DMS153 treated with DMSO at 0.1 percent for 48 hours (cell line): Measurements from ENCODE around the gene PPP1R14B.

ENCODE experiments used
- DNase-seq: peaks from one replicate; lab custom pipeline; 2025; ENCODE audit not compliant: unreplicated experiment; lab: John Stamatoyannopoulos, UW

Gene PPP1R14B

DNA sequence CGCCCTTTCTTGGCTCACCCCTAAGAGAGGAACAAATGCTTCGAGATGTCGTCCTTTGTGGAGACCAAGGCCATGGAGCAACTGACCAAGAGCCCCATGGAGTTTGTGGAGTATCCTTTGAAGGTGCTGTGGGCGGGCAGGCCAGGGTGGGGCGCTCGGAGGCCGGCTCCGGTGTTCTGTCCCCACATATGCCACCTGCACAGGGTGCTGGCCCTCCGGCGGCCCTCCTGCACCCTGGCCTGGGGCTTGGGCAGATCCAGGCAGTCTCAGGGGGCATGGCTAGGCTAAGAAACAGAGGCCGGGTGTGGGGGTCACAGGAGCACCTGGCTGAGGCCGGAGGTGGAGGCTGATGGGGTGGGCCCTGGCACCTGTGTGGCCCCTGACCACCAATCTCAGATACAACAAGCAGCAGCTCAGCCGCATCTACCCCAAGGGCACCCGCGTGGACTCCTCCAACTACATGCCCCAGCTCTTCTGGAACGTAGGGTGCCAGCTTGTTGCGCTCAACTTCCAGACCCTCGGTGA lies 14.9 kb upstream of the PPP1R14B start:
- no peak for DNase-seq

DNA sequence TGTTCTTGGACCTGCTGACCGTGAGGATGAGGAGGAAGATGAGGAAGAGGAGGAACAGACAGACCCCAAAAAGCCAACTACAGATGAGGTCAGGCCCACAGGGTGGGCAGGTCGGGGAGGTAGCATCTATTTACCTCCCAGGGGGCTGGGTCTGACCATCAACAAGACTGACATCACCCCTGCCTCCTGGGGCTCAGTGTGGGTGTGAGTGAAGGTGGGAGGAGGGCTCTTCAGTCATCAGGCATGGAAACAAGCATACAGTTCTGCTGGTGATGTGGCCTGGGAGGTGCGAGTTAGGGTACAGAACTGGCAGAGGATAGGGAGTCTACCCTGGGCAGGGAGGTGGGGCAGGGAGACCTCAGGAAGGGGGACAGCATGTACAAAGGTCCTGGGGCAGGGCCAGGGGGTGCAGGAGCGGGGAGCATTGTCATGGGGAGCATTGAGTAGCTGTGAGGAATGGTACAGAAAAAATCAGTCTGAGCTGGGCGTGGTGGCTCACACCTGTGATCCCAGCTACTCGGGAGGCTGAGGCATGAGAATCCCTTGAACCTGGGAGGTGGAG lies 13.5 kb upstream of the PPP1R14B start:
- DNase-seq: no peak

DNA sequence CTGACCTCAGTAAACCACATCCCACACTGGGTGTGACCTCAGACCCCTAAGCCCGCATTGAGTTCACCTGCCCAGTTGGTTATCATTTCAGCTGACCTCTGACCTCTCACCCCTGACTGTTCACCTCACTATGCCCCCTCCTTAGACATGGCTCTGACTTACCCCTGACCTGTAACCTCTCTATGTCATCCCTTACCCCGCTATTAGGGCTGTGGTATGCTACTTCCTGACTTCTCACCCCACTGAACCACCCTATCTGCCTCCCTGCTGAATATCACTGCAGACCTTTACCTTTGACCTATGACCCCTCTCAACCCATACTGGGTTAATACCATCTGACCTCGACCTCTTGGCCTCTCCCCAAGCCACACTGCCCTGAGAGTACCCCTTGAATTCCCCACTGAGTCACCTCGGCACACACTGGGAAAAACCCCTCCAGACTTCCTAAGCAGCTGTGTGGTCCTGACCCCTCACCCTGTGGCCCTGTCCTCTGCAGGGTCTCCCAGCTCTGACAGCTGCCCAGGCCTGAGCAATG lies 12.9 kb upstream of the PPP1R14B start:
- DNase-seq: no peak

DNA sequence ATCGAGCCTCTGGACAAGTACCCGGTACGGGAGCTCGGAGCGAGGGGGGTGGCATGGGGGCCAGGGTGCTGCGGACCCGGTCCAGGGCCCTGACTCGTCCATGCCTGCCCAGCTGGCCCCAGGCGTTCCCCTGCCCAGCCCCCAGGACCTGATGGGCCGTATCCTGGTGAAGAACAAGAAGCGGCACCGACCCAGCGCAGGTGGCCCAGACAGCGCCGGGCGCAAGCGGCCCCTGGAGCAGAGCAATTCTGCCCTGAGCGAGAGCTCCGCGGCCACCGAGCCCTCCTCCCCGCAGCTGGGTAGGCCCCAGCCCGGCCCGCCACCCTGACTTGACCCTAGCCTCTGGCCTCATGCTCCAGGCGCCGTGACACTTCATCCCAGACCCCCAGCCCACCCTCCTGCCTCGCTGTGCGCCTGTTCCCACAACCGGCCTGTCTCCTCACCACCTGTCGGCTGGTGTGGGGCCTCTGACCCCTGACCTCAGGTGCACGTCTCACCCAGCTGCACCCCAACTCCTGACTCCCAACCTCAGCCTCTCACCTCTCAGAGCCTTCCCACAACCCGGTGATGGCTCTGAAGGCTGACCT lies 12.3 kb upstream of the PPP1R14B start:
- DNase-seq: no peak

DNA sequence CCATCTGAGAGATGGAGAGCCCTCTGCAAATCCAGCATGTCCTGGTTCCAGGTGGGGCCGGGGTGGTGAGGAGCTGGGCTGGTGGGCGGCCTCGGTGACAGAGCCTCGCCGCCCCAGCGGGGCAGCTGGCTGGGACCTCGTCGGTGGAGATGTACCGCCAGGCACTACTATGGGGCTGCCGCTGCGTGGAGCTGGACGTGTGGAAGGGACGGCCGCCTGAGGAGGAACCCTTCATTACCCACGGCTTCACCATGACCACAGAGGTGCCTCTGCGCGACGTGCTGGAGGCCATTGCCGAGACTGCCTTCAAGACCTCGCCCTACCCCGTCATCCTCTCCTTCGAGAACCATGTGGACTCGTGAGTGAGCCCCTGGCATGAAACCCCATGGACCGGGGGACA lies 11.6 kb upstream of the PPP1R14B start:
- DNase-seq: no peak

DNA sequence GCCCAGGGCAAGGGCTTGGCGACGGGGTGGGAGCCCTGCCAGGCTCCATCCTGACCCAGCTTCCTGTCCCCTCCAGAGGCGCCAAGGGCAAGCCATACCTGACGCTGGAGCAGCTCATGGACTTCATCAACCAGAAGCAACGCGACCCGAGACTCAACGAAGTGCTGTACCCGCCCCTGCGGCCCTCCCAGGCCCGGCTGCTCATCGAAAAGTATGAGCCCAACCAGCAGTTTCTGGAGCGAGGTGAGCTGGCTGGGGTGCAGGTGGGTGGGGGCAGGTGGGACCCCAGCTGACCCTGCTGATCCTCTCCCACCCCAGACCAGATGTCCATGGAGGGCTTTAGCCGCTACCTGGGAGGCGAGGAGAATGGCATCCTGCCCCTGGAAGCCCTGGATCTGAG lies 9.6 kb upstream of the PPP1R14B start:
- no peak for DNase-seq

DNA sequence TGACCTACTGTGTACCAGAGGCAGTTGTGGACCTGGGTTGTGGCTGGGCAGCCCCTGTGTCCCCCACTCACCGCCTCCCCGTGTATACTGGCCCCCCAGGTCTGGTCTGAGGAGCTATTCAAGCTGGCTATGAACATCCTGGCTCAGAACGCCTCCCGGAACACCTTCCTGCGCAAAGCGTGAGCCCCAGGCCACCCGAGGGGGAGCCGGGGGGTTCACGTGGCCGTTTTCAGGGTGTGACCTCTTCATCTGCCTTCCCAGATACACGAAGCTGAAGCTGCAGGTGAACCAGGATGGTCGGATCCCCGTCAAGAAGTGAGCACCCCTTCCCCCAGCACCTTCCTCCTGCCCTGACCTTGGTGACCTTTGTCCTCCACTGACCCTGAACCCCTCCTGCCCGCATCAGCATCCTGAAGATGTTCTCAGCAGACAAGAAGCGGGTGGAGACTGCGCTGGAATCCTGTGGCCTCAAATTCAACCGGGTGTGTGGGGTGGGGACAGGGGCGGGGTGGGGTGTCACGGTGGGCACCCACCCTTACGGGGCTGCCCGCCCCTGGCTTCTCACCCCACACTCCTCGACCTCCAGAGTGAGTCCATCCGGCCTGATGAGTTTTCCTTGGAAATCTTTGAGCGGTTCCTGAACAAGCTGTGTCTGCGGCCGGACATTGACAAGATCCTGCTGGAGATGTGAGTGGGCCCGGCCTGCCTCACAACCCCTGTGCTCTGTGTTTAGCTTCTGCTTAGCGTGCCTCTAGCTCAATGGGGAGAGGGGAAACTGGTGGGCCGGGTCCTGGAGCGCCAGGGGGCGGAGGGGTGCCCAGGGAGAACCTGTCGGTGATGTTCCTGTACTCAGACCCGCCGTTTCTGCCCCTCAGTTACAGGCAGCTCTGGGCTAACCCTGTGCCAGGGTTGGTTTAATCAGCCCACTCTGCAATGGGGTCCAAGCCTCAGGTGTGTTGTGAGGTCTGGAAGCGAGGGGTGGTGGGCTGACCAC lies 8.7 kb upstream of the PPP1R14B start:
- DNase-seq: no peak

DNA sequence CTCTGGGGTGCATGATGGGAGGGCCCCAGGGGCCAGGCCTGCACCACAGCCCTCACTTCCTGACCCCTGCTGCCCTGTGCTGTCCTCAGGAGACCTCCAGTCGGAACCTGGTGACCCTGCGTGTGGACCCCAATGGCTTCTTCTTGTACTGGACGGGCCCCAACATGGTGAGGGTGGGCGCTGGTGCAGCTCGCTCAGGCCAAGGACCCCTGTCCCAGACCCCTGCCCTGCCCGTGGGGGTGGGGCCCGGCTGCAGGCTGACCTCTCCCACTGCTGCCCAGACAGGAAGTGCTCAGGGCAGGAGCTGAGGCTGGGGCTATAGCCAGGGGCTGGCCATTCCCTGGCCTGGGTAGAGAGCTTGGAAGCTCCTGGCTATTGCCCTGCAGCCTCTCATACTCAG lies 7.6 kb upstream of the PPP1R14B start:
- no peak for DNase-seq

DNA sequence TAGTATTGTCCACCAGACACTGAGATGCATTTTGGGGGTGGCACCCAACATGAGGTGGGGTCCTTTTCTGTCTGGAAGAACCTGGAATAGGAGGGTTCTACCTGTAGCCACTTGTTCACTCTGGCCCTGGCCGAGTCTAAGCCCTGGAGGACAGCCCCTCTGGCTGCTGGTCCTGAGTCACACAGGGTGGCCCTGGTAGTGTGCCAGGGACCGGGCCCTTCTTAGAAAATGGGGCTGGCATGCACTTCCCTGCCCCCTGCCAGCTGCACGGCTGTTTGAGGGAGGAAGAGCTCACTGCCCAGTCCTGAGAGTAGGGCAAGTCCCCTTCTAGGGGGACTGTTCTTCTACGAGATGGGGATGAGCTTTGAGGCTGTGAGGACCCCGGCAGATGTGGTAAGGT lies 6.7 kb upstream of the PPP1R14B start:
- DNase-seq: no peak

DNA sequence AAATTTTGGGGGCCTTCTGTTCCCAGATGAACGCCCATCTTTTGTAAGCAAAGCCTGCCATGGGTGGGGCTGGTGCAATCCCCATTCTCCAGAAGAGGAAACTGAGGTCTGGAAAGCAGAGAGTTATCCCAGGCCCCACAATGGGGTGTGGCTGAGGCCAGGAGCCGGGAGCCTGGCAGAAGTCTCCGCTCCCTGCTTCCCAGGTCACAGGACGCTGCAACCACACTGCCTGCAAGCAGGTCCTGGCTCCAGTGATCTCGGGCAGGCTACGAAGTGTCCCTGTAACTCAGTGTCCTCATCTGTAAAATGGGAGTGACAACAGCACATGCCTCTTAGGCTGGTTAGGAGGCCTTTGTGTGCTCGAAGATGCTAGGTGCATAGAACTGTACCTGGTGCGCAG lies 6.3 kb upstream of the PPP1R14B start:
- DNase-seq: no peak

DNA sequence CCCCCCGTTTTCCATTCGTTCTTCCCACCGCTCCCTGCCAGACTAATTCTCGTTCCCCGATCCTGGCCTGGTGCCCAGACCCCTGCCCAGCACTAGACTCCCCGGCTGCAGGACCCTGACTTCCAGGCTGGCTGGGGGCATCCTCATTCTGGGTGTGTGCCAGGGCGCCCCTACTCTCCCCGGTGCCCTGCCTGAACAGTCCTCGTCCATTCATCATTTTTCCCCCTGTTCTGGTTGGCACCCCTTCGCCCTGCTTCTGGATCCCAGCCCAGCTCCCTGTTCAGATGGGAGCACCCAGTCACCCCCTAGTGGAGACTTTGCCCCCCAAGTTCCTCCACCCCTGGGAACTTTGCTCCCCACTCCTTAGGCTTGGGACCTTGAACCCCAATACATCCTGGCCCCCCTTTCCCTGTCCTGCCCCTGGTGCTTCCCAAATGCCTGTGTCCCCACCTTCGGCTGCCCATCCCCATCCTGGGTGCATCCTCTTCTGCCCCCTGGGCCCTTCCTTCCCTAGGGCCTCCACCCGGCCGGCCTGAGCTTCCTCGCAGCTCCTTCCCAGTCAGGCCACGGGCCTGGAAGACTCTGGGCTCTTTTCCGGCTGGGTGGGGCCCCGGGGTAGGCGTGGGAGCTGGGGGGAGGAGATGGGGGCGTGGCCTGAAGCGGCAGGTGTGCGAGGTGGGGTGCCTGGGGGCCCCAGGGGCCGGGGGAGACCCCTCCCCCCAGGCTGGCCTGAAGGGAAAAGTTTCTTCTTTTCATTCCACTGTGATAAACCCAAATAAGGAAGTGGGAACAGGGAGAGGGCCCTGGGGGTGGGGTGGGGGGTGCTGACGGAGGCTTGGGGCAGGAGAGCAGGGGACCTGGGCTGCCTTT lies 5.5 kb upstream of the PPP1R14B start:
- DNase-seq: no peak

DNA sequence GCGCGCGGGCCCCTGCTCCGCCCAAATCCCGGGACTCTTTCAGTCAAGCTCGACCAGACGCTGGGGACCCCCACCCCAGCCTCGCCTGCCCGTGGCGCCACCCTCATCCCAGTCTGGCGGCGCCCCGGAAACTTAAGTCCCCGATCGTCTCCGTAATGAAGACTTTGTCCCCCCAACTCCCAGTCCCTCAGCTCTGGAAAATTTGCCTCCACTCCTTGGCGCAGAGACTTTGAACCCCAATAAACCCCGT lies 4.9 kb upstream of the PPP1R14B start:
- no peak for DNase-seq

DNA sequence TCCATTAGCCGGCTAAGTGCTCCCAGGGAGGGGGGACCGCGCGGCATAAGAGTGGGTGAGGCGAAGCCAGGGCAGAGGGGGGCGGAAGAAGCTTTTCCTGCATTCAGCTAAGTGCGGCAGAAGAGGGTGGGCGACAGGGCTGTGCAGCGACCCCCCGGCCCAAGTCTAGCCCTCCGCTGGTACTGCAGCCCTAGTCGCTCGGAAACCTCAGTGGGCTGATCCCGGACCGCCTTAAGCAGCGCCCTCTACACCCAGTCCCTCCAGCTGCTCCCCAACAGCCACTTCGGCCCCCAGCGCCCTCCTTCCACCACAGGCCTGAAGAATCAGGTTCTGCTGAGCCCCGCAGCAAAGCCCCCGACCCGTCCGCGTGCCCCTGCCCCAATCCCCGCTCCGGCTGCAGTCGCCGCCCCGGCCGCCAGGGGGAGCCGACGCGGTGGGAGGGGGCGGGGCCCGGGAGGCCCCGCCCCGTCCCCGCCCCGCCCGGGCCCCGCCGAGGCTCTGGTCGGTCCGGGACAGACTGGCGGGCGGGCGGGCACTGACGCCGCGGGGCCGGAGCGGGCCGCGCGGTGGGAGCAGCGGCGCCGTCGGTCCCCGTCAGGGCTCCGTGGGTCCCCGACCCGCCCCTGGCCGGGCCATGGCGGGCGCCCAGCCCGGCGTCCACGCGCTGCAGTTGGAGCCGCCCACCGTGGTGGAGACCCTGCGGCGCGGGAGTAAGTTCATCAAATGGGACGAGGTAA lies 4.4 kb upstream of the PPP1R14B start, which contains the start of gene PLCB3:
TSS of gene PLCB3 (plus strand) at position 515 of the 737 bp plus-strand sequence. CDS start at position 635, 120 bp downstream.
- no peak for DNase-seq

DNA sequence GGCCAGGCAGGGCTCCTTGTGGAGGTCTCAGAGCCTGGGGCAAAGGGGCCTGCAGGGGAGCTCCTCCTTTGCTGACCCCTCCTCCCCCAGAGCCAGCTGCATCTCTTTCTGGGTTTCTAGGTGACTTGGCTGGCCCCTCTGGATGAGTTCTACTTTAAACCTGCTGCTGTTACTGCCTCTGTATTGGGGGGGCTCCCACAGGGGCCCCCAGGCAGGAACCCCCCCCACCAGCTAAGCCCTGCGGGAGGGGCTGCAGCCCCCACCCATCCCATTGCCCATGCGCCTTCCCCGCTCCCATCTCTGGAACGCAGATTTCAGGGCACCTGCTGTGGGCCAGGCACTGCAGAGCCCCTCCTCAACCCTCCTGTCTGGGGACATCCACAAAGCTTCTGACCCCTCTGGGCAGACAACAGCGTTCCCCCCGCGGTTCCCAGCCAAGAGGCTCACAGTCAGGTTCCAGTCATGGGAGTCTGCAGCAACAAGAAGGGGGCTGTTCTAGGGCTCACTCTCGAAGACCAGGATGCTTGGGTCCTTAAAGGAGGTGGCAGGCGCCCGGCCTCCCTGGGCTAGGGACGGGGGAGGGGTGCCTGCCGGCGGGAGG lies 3.8 kb upstream of the PPP1R14B start:
- DNase-seq: no peak

DNA sequence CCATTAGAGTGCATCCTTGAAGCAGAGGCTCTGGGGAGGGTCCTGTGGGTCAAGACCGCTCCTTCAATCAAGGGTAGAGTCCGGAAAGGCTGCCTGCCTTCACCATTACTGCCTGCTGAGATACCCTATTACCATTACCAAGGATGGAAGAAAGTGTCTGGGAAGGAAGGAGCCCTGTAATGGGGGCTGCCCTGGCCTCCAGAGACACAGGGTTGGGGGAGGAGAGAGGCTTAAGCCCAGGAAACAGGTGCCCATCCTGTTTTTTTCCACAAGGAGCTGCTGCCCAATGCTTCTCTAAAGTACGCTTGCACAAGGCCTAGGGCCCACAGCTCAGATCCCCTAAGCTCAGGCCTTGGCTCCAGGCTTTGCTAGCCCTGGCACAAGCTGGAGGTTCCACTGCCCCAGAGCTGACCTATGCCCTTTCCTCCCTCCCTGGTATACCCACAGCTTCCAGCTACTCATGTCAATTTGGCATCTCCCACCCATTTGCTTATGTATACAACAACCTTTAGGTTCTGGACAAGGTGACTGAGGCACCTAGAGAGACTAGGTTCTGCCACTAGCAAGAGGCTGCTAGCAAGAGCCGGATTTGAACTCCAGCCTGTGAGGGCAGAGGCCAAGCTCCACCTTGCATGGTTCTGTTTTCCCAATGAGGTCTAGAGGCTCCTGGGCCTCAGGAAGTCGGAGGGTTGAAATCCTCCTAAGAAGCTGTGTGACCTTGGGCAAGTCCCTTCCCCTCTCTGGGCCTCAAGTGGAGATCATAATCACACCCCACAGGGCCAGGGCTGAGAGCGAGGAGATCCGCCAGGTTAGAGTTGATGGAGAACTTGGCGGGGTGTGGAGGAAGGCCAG lies 3.0 kb upstream of the PPP1R14B start:
- no peak for DNase-seq

DNA sequence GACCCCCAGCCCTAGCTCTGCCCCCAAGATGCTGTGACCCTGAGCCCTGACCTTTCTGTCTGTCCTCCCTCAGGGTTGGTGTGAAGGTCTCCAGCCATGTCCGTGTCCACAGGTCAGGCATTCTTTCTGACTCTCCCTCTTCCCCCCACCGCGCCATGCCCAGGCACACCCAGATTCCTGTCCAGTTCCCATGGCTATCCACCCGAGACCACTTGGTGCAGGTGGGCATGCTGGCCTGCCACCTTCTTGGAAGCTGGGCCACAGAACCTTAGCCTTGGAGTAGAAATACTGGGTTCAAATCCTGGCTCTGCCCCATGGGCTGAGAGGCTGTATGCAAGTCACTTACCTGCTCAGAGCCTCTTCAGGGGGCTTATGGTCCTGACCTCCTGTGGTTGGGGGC lies 2.3 kb upstream of the PPP1R14B start:
- no peak for DNase-seq

DNA sequence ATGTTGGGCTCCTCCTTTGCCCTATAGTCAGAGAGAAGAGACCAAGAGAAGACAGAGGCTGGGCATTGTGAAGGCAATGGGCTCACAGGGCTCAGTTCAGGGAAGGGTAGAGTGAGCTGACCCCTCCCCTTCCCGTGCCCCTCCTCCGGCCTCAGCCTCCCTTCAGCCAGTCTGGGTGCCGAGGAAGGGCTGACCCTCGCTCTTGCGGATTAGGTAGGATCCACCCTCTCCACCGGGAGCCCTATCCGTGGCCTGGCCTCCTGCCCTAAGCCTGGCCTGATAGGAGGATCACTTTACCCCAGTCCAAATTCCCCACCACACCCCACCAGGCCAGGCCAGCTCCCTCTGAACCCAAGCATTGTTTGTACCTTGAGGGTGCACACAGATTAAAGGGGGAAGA lies 1.8 kb upstream of the PPP1R14B start:
- no peak for DNase-seq

DNA sequence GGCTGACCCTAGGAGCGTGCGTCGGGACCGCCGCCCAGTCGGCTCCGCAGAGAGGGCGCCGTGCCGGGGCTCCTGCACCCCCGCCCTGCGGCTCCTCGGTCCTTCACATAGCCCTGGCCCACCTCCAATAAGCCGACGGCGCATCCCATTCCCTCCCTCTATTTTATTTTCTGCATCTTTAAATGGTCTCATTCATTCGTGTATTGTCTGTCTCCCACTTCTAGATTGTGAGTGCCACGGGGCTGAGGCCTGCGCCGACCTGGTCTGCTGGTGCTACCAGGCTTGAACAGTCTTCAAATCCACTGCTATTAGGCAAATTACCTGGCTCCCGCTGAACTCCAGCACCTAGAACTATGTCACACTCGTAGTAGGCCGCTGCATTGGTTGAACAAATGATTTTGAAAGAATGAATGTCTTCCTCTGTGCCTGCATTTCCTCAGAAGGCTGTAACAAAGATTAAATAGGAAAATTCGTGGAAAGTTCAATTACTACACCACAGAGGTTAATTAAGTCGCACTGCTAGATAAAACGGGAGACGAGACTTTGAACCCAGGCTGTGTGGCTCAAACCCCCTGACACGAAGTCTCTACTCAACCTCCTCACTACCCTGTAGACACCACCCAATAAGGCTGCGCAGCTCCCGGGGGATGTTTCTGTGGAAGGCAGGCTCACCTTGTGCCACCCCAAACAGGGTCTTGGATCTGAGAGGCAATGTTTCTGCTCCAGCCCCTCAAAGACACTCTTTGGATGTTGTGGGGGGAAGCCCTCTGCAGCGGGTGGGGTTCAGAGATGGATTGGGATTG lies 1.2 kb upstream of the PPP1R14B start:
- no peak for DNase-seq
